H9 (cell line): ENCODE measurements around the gene HLA-G. TPM values are rescaled to one million over a fixed set of nuclear protein-coding genes. Genes with fewer than 3 reads are reported as not detected.

Source experiments
- DNase-seq: peaks from one replicate; pipeline ENCODE4 v3.0.0-alpha.2; 2017
- H2AFZ ChIP-seq: one replicate; pipeline ENCODE4 v1.6.1; 2013; ENCODE audit warnings: mild to moderate bottlenecking, low read length, control low read depth, moderate library complexity
- H2AK5ac ChIP-seq: 2 replicates; pipeline ENCODE4 v1.6.1; 2013; ENCODE audit warnings: low read length, control low read depth, mixed read lengths; ENCODE audit not compliant: insufficient read length
- H2BK120ac ChIP-seq: one replicate; pipeline ENCODE4 v1.6.1; 2013; ENCODE audit warnings: low read depth, mild to moderate bottlenecking, low read length, control low read depth, inconsistent platforms; ENCODE audit not compliant: poor library complexity, severe bottlenecking
- H2BK12ac ChIP-seq: 2 replicates; pipeline ENCODE4 v1.6.1; 2013; ENCODE audit warnings: low read length, control low read depth, mixed read lengths, low read depth; ENCODE audit not compliant: insufficient read length
- H2BK15ac ChIP-seq: 2 replicates; pipeline ENCODE4 v1.6.1; 2013; ENCODE audit warnings: low read depth, low read length, control low read depth
- H2BK20ac ChIP-seq: one replicate; pipeline ENCODE4 v1.6.1; 2013; ENCODE audit warnings: low read depth, mild to moderate bottlenecking, low read length, control low read depth, inconsistent platforms; ENCODE audit not compliant: poor library complexity, severe bottlenecking
- H2BK5ac ChIP-seq: 2 replicates; pipeline ENCODE4 v1.6.1; 2013; ENCODE audit warnings: low read length, control low read depth, mixed read lengths; ENCODE audit not compliant: insufficient read length
- H3K14ac ChIP-seq: 2 replicates; pipeline ENCODE4 v1.6.1; 2013; ENCODE audit warnings: low read length, control low read depth; ENCODE audit not compliant: insufficient read depth
- H3K18ac ChIP-seq: 2 replicates; pipeline ENCODE4 v1.6.1; 2013; ENCODE audit warnings: low read depth, mild to moderate bottlenecking, mixed read lengths, low read length, control low read depth; ENCODE audit not compliant: insufficient read length
- H3K23ac ChIP-seq: 2 replicates; pipeline ENCODE4 v1.6.1; 2013; ENCODE audit warnings: low read length, control low read depth, mixed read lengths, low read depth; ENCODE audit not compliant: insufficient read length
- H3K23me2 ChIP-seq: 2 replicates; pipeline ENCODE4 v1.6.1; 2013; ENCODE audit warnings: low read depth, mild to moderate bottlenecking, mixed read lengths, low read length, control low read depth; ENCODE audit not compliant: insufficient read length, poor library complexity, severe bottlenecking
- H3K27ac ChIP-seq: 2 replicates; pipeline ENCODE4 v1.5.1; 2013; ENCODE audit warnings: low read length, control low read depth, mixed read lengths, low read depth; ENCODE audit not compliant: insufficient read length
- H3K27me3 ChIP-seq: 2 replicates; pipeline ENCODE4 v1.6.1; 2013; ENCODE audit warnings: low read length, control low read depth, inconsistent platforms; ENCODE audit not compliant: insufficient read depth
- H3K4ac ChIP-seq: 2 replicates; pipeline ENCODE4 v1.6.1; 2013; ENCODE audit warnings: low read depth, mild to moderate bottlenecking, control low read depth, inconsistent platforms, low read length, moderate library complexity
- H3K4me1 ChIP-seq: 2 replicates; pipeline ENCODE4 v1.6.1; 2013; ENCODE audit warnings: low read length, control low read depth, inconsistent platforms; ENCODE audit not compliant: insufficient read depth
- H3K4me2 ChIP-seq: 2 replicates; pipeline ENCODE4 v1.6.1; 2013; ENCODE audit warnings: low read length, control low read depth, mixed read lengths; ENCODE audit not compliant: insufficient read length, insufficient read depth
- H3K56ac ChIP-seq: 2 replicates; pipeline ENCODE4 v1.6.1; 2013; ENCODE audit warnings: low read depth, mild to moderate bottlenecking, mixed read lengths, low read length, control low read depth; ENCODE audit not compliant: insufficient read length
- H3K79me1 ChIP-seq: 2 replicates; pipeline ENCODE4 v1.6.1; 2013; ENCODE audit warnings: low read depth, mild to moderate bottlenecking, moderate library complexity, low read length, control low read depth, inconsistent platforms; ENCODE audit not compliant: insufficient read depth, poor library complexity, severe bottlenecking
- H3K79me2 ChIP-seq: 2 replicates; pipeline ENCODE4 v1.6.1; 2013; ENCODE audit warnings: low read length, control low read depth, inconsistent platforms; ENCODE audit not compliant: insufficient read depth
- H3K9ac ChIP-seq: 2 replicates; pipeline ENCODE4 v1.6.1; 2013; ENCODE audit warnings: low read length, control low read depth, mixed read lengths; ENCODE audit not compliant: insufficient read length; ENCODE audit errors: extremely low read depth
- H3K9me3 ChIP-seq: one replicate; pipeline ENCODE4 v1.6.1; 2013; ENCODE audit warnings: low read depth, low read length, inconsistent platforms; ENCODE audit not compliant: control insufficient read depth
- H3T11ph ChIP-seq: one replicate; pipeline ENCODE4 v1.6.1; 2013; ENCODE audit warnings: mild to moderate bottlenecking, low read length, control low read depth, inconsistent platforms
- H4K20me1 ChIP-seq: one replicate; pipeline ENCODE4 v1.6.1; 2013; ENCODE audit not compliant: control insufficient read depth, insufficient read length, insufficient read depth
- H4K5ac ChIP-seq: 2 replicates; pipeline ENCODE4 v1.6.1; 2013; ENCODE audit warnings: low read depth, mild to moderate bottlenecking, mixed read lengths, low read length, control low read depth; ENCODE audit not compliant: insufficient read length
- H4K8ac ChIP-seq: replicated peaks from 2 replicates; pipeline ENCODE4 v1.6.1; 2013; ENCODE audit warnings: low read length, control low read depth, mixed read lengths, low read depth; ENCODE audit not compliant: insufficient read length
- H4K91ac ChIP-seq: 2 replicates; pipeline ENCODE4 v1.6.1; 2013; ENCODE audit warnings: low read depth, mild to moderate bottlenecking, moderate library complexity, mixed read lengths, low read length, control low read depth; ENCODE audit not compliant: insufficient read length
- H3K27ac Mint-ChIP-seq, 3 experiments: 2 replicates in 2 of 3; 3 replicates in 1 of 3; pipeline ENCODE4 v1.8.0; 2020 to 2021; ENCODE audit warnings: mixed read lengths in 3 of 3, mild to moderate bottlenecking in 1 of 3, moderate library complexity in 1 of 3
- H3K27me3 Mint-ChIP-seq: 2 replicates; pipeline ENCODE4 v1.8.0; 2021; ENCODE audit warnings: low read depth, mild to moderate bottlenecking, moderate library complexity, mixed read lengths
- H3K36me3 Mint-ChIP-seq, 3 experiments: 2 replicates in 2 of 3; 3 replicates in 1 of 3; pipeline ENCODE4 v1.8.0; 2020 to 2021; ENCODE audit warnings: low read depth in 3 of 3, mixed read lengths in 3 of 3; ENCODE audit not compliant: insufficient read depth in 1 of 3
- H3K4me1 Mint-ChIP-seq, 2 experiments: 2 replicates each; pipeline ENCODE4 v1.8.0; 2020; ENCODE audit warnings: mixed read lengths in 2 of 2
- H3K4me3 Mint-ChIP-seq, 2 experiments: 2 replicates in 1 of 2; 3 replicates in 1 of 2; pipeline ENCODE4 v1.8.0; 2020 to 2021; ENCODE audit warnings: mild to moderate bottlenecking in 2 of 2, mixed read lengths in 2 of 2, moderate library complexity in 1 of 2
- H3K9me3 Mint-ChIP-seq, 2 experiments: 2 replicates in 1 of 2; 3 replicates in 1 of 2; pipeline ENCODE4 v1.8.0; 2020; ENCODE audit warnings: mild to moderate bottlenecking in 2 of 2, mixed read lengths in 2 of 2, moderate library complexity in 1 of 2
- WGBS: extraction: QIAGEN DNeasy Blood & Tissue Kit; methylation state at CpG from one replicate; pipeline ENCODE4 v1.1.7; 2013; ENCODE audit warnings: missing lambda C conversion rate, low lambda C conversion rate, mixed read lengths; ENCODE audit not compliant: insufficient read length; ENCODE audit errors: extremely low coverage; 5-methylcytosine and 5-hydroxymethylcytosine counted together
- total RNA-seq: library from RNA; stranded (reverse); gene quantifications from 2 replicates; pipeline ENCODE4 v1.2.1, GENCODE V29; 2021
- TF ChIP-seq, protein P1 (sequence below): fragments of 200-600 bp; sonication (generic); conservative IDR thresholded peaks from 3 replicates; pipeline ENCODE4 v1.8.0; 2021; ENCODE audit warnings: antibody characterized with exemption, mild to moderate bottlenecking

The HLA-G gene
- total RNA-seq, 1 experiment from 2014 or later, result 2.7 TPM

DNA sequence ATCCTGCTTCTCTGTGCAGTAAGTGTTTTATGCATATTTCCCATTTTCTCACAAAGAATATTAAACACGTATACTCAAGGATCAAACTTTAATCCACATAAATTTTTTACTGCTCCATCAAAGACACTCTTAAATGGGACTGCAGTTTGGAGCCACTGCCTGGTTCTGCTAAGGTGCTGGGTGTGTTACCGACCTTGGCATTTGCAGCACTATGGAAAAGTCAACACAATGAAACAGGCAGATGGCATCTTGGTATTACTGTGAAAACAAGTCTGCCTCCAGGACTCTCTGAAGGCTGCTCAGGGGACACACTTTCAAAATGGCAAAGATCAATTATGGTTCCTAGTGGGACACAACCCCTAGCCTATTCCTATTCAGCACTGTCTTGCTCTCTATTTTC lies 17.3 kb upstream of the HLA-G start:
- no CpG with 5 or more reads among the region's 2 CpGs for WGBS
- no peak overlapping the region for H3K14ac ChIP-seq
- no peak overlapping the region for H3K27ac ChIP-seq
- H3K27ac Mint-ChIP-seq, result no peak overlapping the region
- H3K27me3 ChIP-seq, result no peaks in the 10 kb centered on the region
- H3K4me3 Mint-ChIP-seq, result no peak overlapping the region
- no peak overlapping the region for H2BK120ac ChIP-seq
- no peak overlapping the region for H3K23ac ChIP-seq
- H4K5ac ChIP-seq, result no peak overlapping the region
- H3K4me1 Mint-ChIP-seq, result no peaks in the 10 kb centered on the region
- no peaks in the 10 kb centered on the region for H3K36me3 Mint-ChIP-seq
- H3K79me2 ChIP-seq, result no peaks in the 10 kb centered on the region
- H4K91ac ChIP-seq, result no peak overlapping the region
- H2BK15ac ChIP-seq, result no peak overlapping the region
- no peak overlapping the region for H2AFZ ChIP-seq
- H3K9me3 Mint-ChIP-seq, result no peaks in the 10 kb centered on the region
- H3K18ac ChIP-seq, result no peak overlapping the region
- no peak for DNase-seq
- H2BK20ac ChIP-seq, result no peak overlapping the region
- H3T11ph ChIP-seq, result no peak overlapping the region
- H3K4ac ChIP-seq, result no peak overlapping the region
- no peak overlapping the region for H2BK5ac ChIP-seq
- no peak overlapping the region for H2AK5ac ChIP-seq
- H3K79me1 ChIP-seq, result no peaks in the 10 kb centered on the region
- peaks cover 22% of the 10 kb centered on the region for H3K27me3 Mint-ChIP-seq
- no peak overlapping the region for H2BK12ac ChIP-seq
- no peak overlapping the region for H3K9ac ChIP-seq
- H4K8ac ChIP-seq, result no peak overlapping the region
- no peak overlapping the region for H3K4me2 ChIP-seq
- TF ChIP-seq, protein P1, sequence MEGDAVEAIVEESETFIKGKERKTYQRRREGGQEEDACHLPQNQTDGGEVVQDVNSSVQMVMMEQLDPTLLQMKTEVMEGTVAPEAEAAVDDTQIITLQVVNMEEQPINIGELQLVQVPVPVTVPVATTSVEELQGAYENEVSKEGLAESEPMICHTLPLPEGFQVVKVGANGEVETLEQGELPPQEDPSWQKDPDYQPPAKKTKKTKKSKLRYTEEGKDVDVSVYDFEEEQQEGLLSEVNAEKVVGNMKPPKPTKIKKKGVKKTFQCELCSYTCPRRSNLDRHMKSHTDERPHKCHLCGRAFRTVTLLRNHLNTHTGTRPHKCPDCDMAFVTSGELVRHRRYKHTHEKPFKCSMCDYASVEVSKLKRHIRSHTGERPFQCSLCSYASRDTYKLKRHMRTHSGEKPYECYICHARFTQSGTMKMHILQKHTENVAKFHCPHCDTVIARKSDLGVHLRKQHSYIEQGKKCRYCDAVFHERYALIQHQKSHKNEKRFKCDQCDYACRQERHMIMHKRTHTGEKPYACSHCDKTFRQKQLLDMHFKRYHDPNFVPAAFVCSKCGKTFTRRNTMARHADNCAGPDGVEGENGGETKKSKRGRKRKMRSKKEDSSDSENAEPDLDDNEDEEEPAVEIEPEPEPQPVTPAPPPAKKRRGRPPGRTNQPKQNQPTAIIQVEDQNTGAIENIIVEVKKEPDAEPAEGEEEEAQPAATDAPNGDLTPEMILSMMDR, result no peak
- H3K4me1 ChIP-seq, result no peaks in the 10 kb centered on the region
- no peaks in the 10 kb centered on the region for H4K20me1 ChIP-seq
- no peaks in the 10 kb centered on the region for H3K9me3 ChIP-seq
- no peaks in the 10 kb centered on the region for H3K23me2 ChIP-seq
- H3K56ac ChIP-seq, result no peak overlapping the region
